Colonic mucosa (tissue), 4 donors: ENCODE measurements around the gene PRKN. TPM values are rescaled to one million over a fixed set of nuclear protein-coding genes. Genes with fewer than 3 reads are reported as not detected.

Experiments
- DNase-seq: peaks from one replicate; pipeline ENCODE4 v3.0.0-alpha.2; 2020
- H3K27ac ChIP-seq: fragments of 200-600 bp; one replicate; pipeline ENCODE4 v1.8.0; 2021
- H3K27me3 ChIP-seq: fragments of 200-600 bp; one replicate; pipeline ENCODE4 v1.8.0; 2021
- H3K36me3 ChIP-seq: fragments of 200-600 bp; one replicate; pipeline ENCODE4 v1.8.0; 2021
- H3K4me1 ChIP-seq: fragments of 200-600 bp; one replicate; pipeline ENCODE4 v1.8.0; 2021; ENCODE audit warnings: mild to moderate bottlenecking
- H3K4me3 ChIP-seq: fragments of 200-600 bp; one replicate; pipeline ENCODE4 v1.8.0; 2021
- H3K9ac ChIP-seq, 2 donors: one replicate each; pipeline ENCODE4 v1.7.0; 2013; ENCODE audit warnings: control low read depth in 2 of 2, low read depth in 2 of 2, low read length in 2 of 2
- H3K9me3 ChIP-seq: fragments of 200-600 bp; one replicate; pipeline ENCODE4 v1.8.0; 2021
- intact Hi-C: fragments of 100-400 bp; cut with DNase I; formaldehyde crosslinking; loops from one replicate; pipeline ENCODE4 v1.14.1; 2022
- total RNA-seq, 2 donors: library from RNA; stranded (reverse); fragmentation: NEBNext Ultra II Directional in 1 of 2; extraction: Animal tissue kit (Norgen Biotek cat#: 25700) in 1 of 2; gene quantifications; one replicate each; pipeline ENCODE4 v1.2.1, GENCODE V29; 2021
- TF ChIP-seq, protein P1 (sequence below): fragments of 200-600 bp; IDR thresholded peaks from one replicate; pipeline ENCODE4 v1.8.0; 2022; ENCODE audit warnings: antibody characterized with exemption, mild to moderate bottlenecking
- donor health status: healthy.
- donor health status: DM: no; HTN: no; CAD: no.
- donor health status: DM: no; HTN: no; CAD: no.

Gene PRKN
- total RNA-seq, 2 donors from 2014 or later = 3.7 to 8.1 TPM

DNA sequence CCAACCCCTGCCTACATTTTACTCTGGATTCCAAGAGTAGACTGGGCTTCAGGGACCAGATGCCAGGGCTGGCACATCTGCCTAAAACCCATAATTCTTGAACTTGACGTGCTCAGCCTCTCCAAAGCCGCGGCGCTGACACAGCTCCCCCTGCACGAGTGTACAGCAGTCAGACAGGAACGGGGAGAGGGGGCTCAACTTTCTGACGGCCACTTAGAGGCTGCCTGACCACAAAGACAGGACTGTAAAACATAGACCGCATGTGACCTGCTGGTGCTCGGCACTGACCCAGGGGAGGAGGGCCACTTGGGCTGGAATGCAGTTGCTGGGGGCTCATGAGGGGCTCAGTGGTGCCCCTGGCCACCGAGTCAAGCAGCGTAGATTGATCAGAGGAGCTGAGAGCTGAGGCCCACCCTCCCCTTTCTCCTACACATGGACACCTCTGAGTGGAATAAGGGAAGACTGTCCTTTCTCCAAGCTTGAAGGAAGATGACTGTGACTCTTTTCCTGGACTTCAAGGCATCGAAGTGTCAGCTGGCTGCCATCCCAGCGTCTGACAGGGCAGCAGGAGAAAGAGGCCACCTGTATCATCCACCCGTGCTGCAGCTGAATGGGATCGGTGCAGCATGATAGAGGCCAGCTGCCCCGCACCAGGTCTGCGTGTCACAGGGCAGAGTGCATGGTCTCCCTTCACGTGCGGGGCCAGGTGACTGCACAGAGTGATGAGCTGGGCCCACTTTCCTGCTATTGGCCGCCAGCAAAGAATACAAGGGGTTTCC is 1282.4 kb downstream of the PRKN start:
- no peak overlapping the region for H3K9ac ChIP-seq
- TF ChIP-seq, protein P1, sequence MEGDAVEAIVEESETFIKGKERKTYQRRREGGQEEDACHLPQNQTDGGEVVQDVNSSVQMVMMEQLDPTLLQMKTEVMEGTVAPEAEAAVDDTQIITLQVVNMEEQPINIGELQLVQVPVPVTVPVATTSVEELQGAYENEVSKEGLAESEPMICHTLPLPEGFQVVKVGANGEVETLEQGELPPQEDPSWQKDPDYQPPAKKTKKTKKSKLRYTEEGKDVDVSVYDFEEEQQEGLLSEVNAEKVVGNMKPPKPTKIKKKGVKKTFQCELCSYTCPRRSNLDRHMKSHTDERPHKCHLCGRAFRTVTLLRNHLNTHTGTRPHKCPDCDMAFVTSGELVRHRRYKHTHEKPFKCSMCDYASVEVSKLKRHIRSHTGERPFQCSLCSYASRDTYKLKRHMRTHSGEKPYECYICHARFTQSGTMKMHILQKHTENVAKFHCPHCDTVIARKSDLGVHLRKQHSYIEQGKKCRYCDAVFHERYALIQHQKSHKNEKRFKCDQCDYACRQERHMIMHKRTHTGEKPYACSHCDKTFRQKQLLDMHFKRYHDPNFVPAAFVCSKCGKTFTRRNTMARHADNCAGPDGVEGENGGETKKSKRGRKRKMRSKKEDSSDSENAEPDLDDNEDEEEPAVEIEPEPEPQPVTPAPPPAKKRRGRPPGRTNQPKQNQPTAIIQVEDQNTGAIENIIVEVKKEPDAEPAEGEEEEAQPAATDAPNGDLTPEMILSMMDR = no peak
- no peaks in the 10 kb centered on the region for H3K4me1 ChIP-seq
- H3K36me3 ChIP-seq = no peaks in the 10 kb centered on the region
- H3K27ac ChIP-seq = no peak overlapping the region
- no peaks in the 10 kb centered on the region for H3K9me3 ChIP-seq
- DNase-seq = no peak
- intact Hi-C loops = no loop called here
- no peak overlapping the region for H3K4me3 ChIP-seq
- H3K27me3 ChIP-seq = no peaks in the 10 kb centered on the region

DNA sequence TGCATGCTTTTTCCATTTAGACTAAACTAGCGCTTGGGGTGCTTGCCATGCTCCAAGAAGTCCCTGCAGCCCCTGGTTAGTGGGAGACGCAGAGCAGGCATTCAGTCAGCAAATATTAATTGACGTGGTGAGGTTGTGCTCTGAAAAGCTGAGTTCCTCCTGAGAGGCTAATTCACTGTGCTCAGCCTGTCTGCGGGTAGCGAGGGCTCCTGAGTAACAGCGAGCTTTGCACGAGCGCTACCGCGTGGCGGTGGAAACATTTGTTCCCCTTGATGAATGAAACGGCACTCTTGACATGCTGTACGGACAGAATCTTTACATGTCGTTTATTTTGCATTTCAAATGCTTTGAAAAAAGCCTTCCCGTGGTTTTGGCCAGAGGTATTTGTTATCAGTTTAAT is 1283.1 kb downstream of the PRKN start:
- no peak for DNase-seq
- H3K27ac ChIP-seq = no peak overlapping the region
- no peaks in the 10 kb centered on the region for H3K9me3 ChIP-seq
- no peak overlapping the region for H3K9ac ChIP-seq
- no peaks in the 10 kb centered on the region for H3K27me3 ChIP-seq
- no peaks in the 10 kb centered on the region for H3K36me3 ChIP-seq
- no peak overlapping the region for H3K4me3 ChIP-seq
- no peaks in the 10 kb centered on the region for H3K4me1 ChIP-seq
- intact Hi-C loops = no loop called here
- TF ChIP-seq, protein P1 = no peak

DNA sequence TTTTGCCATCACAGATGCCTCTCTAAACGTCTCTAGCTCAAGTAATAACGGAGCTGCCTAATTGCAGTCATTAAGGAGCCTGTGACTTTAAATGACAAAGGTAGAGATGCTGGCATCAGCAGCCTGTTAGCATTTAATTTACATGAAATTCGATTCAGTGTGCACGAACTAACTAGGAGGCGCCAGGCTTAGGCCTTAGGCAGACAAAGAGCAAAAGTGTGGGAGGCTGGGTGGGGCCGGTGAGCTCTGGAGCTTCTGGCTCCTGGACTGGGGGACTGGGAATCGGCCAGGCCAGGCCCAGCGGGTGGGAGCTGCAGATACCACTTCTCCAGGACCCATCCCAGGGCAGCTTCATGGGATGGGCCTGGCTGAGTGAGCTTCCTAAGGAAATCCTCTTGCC is 1283.7 kb downstream of the PRKN start:
- no peak overlapping the region for H3K9ac ChIP-seq
- intact Hi-C loops = no loop called here
- H3K4me1 ChIP-seq = no peaks in the 10 kb centered on the region
- no peaks in the 10 kb centered on the region for H3K27me3 ChIP-seq
- TF ChIP-seq, protein P1 = no peak
- H3K4me3 ChIP-seq = no peak overlapping the region
- no peaks in the 10 kb centered on the region for H3K36me3 ChIP-seq
- no peak overlapping the region for H3K27ac ChIP-seq
- no peak for DNase-seq
- no peaks in the 10 kb centered on the region for H3K9me3 ChIP-seq

DNA sequence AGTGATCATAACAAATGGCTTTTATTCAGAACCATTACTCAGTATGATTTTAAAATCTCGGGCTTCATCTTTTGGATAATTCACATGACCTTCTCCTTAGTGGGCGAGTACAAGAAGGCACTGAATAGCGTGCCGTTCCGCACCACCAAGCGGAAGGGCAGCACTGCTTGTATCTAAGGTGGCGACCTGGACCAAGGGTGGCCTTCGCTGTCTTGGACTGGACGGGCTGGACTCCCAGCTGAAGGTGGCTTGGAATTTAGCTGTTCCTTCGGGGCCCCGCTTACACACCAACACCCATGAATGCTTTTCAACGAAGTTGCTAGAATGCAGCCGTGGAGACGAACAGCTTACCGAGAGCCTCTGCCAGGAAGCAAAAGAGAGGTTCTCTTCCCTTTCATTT is 1285.1 kb downstream of the PRKN start:
- Histone ChIP-seq H3K27me3 (no peaks in the 10 kb centered on the region), H3K27ac (no peak overlapping the region), H3K4me3 (no peak overlapping the region), H3K9me3 (no peaks in the 10 kb centered on the region), H3K36me3 (no peaks in the 10 kb centered on the region), H3K4me1 (no peaks in the 10 kb centered on the region), H3K9ac (no peak overlapping the region)
- intact Hi-C loops = no loop called here
- TF ChIP-seq, protein P1 = no peak
- no peak for DNase-seq

DNA sequence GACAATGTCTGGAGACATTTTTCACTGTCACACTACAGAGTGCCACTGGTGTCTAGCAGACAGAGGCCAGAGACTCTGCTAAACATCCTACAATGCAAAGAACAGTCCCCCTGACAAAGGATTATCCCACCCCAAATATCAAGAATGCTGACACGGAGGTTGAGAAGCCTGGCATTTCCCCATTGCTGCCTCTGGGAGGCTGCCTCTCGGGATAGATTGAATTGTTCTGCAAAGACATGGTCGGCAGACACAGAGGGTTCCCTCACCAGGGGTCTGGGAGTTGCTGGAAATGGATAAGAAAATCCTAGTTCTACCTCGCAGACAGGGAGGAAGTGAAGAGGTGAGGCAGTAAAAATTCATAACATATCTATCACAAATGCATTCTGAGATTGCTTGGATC is 1287.3 kb downstream of the PRKN start:
- intact Hi-C loops = no loop called here
- Histone ChIP-seq H3K27me3 (no peaks in the 10 kb centered on the region), H3K9ac (no peak overlapping the region), H3K4me1 (no peaks in the 10 kb centered on the region), H3K27ac (no peak overlapping the region), H3K9me3 (no peaks in the 10 kb centered on the region), H3K36me3 (no peaks in the 10 kb centered on the region), H3K4me3 (no peak overlapping the region)
- TF ChIP-seq, protein P1 = no peak
- no peak for DNase-seq
